ENCODE results near the gene CD34.
"Not testable (repeated sequence)": the region's sequence is repeated elsewhere in the genome, so short reads cannot be mapped to it uniquely, and the experiment has no call there.

CD34 gene

GRCh38 chr1:207883104-207883651, 27.7 kb downstream of the CD34 start:
- no peak for TF ChIP-seq CTCF (conservative IDR thresholded peaks at IDR 0.05)
- H3K27ac ChIP-seq: no peak overlapping the region

- TF ChIP-seq CTCF (conservative IDR thresholded peaks at IDR 0.05): no peak
- H3K27ac ChIP-seq: no peak overlapping the region
These were observed 28.2 kb downstream of the CD34 start for GRCh38 chr1:207882692-207883091.

- TF ChIP-seq CTCF (conservative IDR thresholded peaks at IDR 0.05): no peak
These were observed 32.0 kb downstream of the CD34 start for GRCh38 chr1:207878939-207879338.

GRCh38 chr1:207877914-207878313, 33.0 kb downstream of the CD34 start:
- not testable (repeated sequence) for H3K27ac ChIP-seq

More at GRCh38 chr1:207878939-207879338, 32.0 kb downstream of the CD34 start:
- H3K27ac ChIP-seq: no peak overlapping the region

- H3K27ac ChIP-seq: no peak overlapping the region
- TF ChIP-seq CTCF (conservative IDR thresholded peaks at IDR 0.05): no peak
These were observed 34.8 kb downstream of the CD34 start for GRCh38 chr1:207876131-207876530.

GRCh38 chr1:207875532-207875931, 35.4 kb downstream of the CD34 start:
- no peak for TF ChIP-seq CTCF (conservative IDR thresholded peaks at IDR 0.05)
- H3K27ac ChIP-seq: no peak overlapping the region

GRCh38 chr1:207873055-207873890, 37.7 kb downstream of the CD34 start:
- no peak for TF ChIP-seq CTCF (conservative IDR thresholded peaks at IDR 0.05)
- no peak overlapping the region for H3K27ac ChIP-seq

GRCh38 chr1:207872621-207873020, 38.3 kb downstream of the CD34 start:
- TF ChIP-seq CTCF (conservative IDR thresholded peaks at IDR 0.05): no peak
- no peak overlapping the region for H3K27ac ChIP-seq

Data from VCaP (cell line).